AG20443 (cell line): Measurements from ENCODE around the gene TNFSF4.
"Not testable (repeated sequence)": the region's sequence is repeated elsewhere in the genome, so short reads cannot be mapped to it uniquely, and the experiment has no call there.

Experiments used
- DNase-seq: peaks from one replicate; pipeline ENCODE4 v3.0.0; 2012; ENCODE audit warnings: low spot score, mixed read lengths

TNFSF4 gene

GRCh38 chr1:173206816-173207568 lies at the start of gene TNFSF4:
Gene TNFSF4 (minus strand): TSS chr1:173207331. CDS start chr1:173207176, 155 bp downstream.
- DNase-seq, result peak; percentile 34

GRCh38 chr1:173255214-173255813 lies 48.2 kb upstream of the TNFSF4 start:
- DNase-seq, result peak; percentile 39

- peak; percentile 19 for DNase-seq
These were observed 45.9 kb upstream of the TNFSF4 start for GRCh38 chr1:173253046-173253445.

- peak; percentile 60 for DNase-seq
These were observed 42.2 kb upstream of the TNFSF4 start for GRCh38 chr1:173249349-173249748.

- DNase-seq, result no peak
These were observed 41.3 kb upstream of the TNFSF4 start for GRCh38 chr1:173248247-173248940.

- DNase-seq, result no peak
These were observed 38.8 kb upstream of the TNFSF4 start for GRCh38 chr1:173245892-173246291.

GRCh38 chr1:173243300-173243699 lies 36.2 kb upstream of the TNFSF4 start:
- DNase-seq, result no peak

GRCh38 chr1:173241528-173242347 lies 34.6 kb upstream of the TNFSF4 start:
- no peak for DNase-seq

- DNase-seq, result no peak
These were observed 33.5 kb upstream of the TNFSF4 start for GRCh38 chr1:173240609-173241008.

GRCh38 chr1:173239058-173239457 lies 31.9 kb upstream of the TNFSF4 start:
- no peak for DNase-seq

GRCh38 chr1:173234899-173235298 lies 27.8 kb upstream of the TNFSF4 start:
- DNase-seq, result no peak

- not testable (repeated sequence) for DNase-seq
These were observed 27.3 kb upstream of the TNFSF4 start for GRCh38 chr1:173234434-173234833.

GRCh38 chr1:173229031-173229430 lies 21.9 kb upstream of the TNFSF4 start:
- DNase-seq, result not testable (repeated sequence)

- no peak for DNase-seq
These were observed 17.8 kb upstream of the TNFSF4 start for GRCh38 chr1:173224949-173225348.

GRCh38 chr1:173224280-173224892 lies 17.3 kb upstream of the TNFSF4 start:
- DNase-seq, result peak; percentile 24

- DNase-seq, result no peak
These were observed 15.9 kb upstream of the TNFSF4 start for GRCh38 chr1:173223031-173223380.

- no peak for DNase-seq
These were observed 15.3 kb upstream of the TNFSF4 start for GRCh38 chr1:173222149-173223030.

- DNase-seq, result no peak
These were observed 13.0 kb upstream of the TNFSF4 start for GRCh38 chr1:173220157-173220556.

GRCh38 chr1:173213665-173214064 lies 6.5 kb upstream of the TNFSF4 start:
- DNase-seq, result no peak

GRCh38 chr1:173212952-173213491 lies 5.9 kb upstream of the TNFSF4 start:
- DNase-seq, result no peak
